HK-2 (cell line): Measurements from ENCODE around the gene EPHB6.

Experiments used
- DNase-seq: peaks from one replicate; pipeline ENCODE4 v3.0.0-alpha.2; 2018; ENCODE audit not compliant: unreplicated experiment

EPHB6 gene, protein sequence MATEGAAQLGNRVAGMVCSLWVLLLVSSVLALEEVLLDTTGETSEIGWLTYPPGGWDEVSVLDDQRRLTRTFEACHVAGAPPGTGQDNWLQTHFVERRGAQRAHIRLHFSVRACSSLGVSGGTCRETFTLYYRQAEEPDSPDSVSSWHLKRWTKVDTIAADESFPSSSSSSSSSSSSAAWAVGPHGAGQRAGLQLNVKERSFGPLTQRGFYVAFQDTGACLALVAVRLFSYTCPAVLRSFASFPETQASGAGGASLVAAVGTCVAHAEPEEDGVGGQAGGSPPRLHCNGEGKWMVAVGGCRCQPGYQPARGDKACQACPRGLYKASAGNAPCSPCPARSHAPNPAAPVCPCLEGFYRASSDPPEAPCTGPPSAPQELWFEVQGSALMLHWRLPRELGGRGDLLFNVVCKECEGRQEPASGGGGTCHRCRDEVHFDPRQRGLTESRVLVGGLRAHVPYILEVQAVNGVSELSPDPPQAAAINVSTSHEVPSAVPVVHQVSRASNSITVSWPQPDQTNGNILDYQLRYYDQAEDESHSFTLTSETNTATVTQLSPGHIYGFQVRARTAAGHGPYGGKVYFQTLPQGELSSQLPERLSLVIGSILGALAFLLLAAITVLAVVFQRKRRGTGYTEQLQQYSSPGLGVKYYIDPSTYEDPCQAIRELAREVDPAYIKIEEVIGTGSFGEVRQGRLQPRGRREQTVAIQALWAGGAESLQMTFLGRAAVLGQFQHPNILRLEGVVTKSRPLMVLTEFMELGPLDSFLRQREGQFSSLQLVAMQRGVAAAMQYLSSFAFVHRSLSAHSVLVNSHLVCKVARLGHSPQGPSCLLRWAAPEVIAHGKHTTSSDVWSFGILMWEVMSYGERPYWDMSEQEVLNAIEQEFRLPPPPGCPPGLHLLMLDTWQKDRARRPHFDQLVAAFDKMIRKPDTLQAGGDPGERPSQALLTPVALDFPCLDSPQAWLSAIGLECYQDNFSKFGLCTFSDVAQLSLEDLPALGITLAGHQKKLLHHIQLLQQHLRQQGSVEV

GRCh38 chr7:142854372-142855113 is at the start of gene EPHB6:
EPHB6 (plus strand) TSS chr7:142855076; CDS start chr7:142863228, 8,152 bp downstream.
- peak; percentile 58 for DNase-seq

- no peak for DNase-seq
These were observed 49.4 kb upstream of the EPHB6 start for GRCh38 chr7:142805350-142806021.

DNA sequence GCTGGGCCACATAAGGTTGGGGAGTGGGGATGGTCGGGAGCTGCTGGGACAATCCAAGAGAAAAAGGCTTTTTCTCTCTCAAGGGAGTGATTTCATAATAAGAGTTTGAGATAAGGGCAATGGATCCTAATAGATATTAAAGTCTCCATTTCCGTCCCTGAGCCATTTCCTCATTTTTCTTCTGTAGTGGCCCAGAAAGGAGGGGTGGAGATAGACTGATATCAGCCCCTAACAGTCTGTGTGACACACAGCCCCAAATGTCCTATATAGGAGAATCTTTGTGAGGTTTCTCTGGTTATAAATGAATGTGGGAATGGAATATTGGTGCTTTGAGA is 48.9 kb upstream of the EPHB6 start:
- no peak for DNase-seq

DNA sequence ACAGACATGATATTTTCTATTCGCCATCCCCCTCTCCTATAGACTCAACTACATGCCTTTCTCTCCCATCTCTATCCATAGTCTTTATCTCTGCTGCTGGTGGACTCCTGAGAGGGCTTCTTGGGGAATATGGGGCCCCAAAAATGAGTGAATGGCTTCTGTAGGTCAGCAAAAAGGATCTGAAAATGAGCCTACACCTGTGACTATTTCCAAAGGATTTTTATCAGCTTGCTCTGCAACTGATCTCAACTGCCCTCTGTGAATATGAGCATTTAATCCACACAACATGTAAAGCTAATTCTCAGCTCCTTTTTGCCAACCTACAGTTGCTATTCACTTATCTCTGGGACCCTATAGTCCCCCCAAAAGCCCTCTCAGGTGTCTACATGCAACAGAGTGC is 47.9 kb upstream of the EPHB6 start:
- no peak for DNase-seq

DNA sequence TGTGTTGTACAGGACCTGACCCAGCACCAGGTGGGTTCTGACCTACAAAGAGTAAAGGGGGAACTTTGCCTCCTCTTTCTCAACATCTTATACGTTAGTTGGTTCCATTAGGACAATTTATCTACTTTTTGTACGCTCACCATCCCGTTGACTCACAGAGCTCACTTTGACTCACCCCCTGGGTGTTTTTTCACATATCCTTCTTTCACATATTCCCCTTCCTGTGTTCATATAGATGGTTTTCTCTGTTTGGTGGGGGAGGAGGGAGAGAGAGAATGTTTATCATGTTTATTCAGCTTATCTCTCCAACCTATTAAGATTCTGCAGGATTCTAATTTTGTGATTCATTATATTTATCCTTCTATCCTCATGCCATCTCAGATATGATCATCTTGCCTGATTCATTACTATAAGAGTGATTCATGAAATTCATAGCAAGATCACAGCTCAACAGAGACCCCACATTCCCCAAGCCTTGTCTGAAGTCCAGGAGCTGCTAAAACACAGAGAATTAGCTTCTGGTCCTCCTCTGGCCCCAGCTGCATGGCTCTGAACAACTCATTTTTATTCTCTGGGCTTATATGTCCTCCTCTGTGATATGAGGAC is 46.9 kb upstream of the EPHB6 start:
- no peak for DNase-seq

DNA sequence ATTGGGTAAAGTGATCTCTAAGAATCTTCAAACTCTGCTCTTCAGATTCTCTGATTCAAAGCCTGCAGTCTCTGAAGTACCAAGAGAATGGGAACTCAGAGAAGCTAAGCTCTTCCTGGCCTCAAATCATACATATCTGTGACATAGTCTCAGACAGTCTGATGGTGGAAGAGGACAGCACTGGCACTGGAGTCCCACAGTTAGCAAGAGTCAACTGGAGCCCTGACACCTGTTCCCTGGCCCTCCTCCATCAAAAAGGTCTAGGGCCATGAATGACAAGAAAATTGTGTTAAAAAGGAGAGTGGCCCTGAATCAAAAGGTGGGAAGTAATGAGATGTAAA is 46.4 kb upstream of the EPHB6 start:
- DNase-seq: no peak

- DNase-seq: no peak
These were observed 45.9 kb upstream of the EPHB6 start for GRCh38 chr7:142808802-142809583.

- DNase-seq: no peak
These were observed 45.2 kb upstream of the EPHB6 start for GRCh38 chr7:142809671-142810070.

- peak; percentile 4 for DNase-seq
These were observed 43.6 kb upstream of the EPHB6 start for GRCh38 chr7:142811154-142811737.

GRCh38 chr7:142812437-142813215 is 42.2 kb upstream of the EPHB6 start:
- DNase-seq: no peak

- DNase-seq: no peak
These were observed 41.6 kb upstream of the EPHB6 start for GRCh38 chr7:142813226-142813625.

DNA sequence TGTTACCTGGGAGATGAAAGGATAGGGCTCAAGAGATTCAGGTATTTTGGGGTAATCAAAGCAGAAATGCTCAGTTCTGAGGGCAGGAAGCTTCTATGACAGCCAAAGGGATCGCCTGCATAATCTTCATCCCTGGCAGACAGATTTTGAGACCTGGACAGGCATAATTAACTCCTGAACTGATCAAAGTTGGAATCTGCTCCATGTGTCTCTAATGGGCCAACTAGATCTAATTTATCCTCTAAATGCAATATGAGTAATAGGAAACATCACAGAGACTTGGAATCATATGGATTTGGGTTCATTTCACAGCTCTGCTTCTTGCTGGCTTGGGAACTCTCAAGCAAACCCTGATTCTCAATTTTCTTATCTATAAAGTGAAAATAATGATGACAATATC is 41.2 kb upstream of the EPHB6 start:
- no peak for DNase-seq

- DNase-seq: no peak
These were observed 40.4 kb upstream of the EPHB6 start for GRCh38 chr7:142814451-142814850.

GRCh38 chr7:142815134-142815533 is 39.7 kb upstream of the EPHB6 start:
- no peak for DNase-seq

GRCh38 chr7:142817506-142817905 is 37.4 kb upstream of the EPHB6 start:
- no peak for DNase-seq

DNA sequence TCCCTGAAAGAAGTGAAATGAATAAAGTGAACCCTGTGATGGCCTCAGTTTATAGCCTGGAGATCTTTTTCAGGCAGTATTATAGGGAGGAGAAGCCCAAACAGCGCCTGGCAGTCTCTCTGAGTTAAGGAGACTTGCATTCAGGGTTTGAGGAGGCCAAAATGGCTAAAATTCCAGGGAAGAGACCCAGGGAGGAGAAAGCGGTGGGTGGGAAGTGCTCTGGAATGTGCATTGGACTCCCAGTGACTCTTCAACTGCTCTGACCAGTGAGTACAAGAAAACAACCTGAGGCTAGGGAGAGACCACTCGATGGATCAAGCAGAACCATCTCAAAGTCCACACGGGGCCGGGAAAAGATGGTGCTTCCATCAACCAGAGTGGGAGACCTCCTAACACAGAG is 35.3 kb upstream of the EPHB6 start:
- DNase-seq: no peak

- DNase-seq: no peak
These were observed 32.2 kb upstream of the EPHB6 start for GRCh38 chr7:142822714-142823113.

- no peak for DNase-seq
These were observed 26.9 kb upstream of the EPHB6 start for GRCh38 chr7:142827951-142828500.

- DNase-seq: no peak
These were observed 22.5 kb upstream of the EPHB6 start for GRCh38 chr7:142832417-142832816.
